Epithelial cell of proximal tubule (primary cell): Measurements from ENCODE around the gene PIGA. TPM values are rescaled to one million over a fixed set of nuclear protein-coding genes. Genes with fewer than 3 reads are reported as not detected.
"Not testable (repeated sequence)": the region's sequence is repeated elsewhere in the genome, so short reads cannot be mapped to it uniquely, and the experiment has no call there.

Experiments used
- DNase-seq: peaks from one replicate; pipeline ENCODE4 v3.0.0-alpha.2; 2011; ENCODE audit warnings: low read depth
- H3K4me3 ChIP-seq: 2 replicates; pipeline ENCODE4 v1.5.1; 2011; ENCODE audit warnings: low read depth, mild to moderate bottlenecking, low read length
- total RNA-seq: library from RNA; depleted of rRNA; stranded (reverse); fragments of >200 nt; gene quantifications from 2 replicates; pipeline ENCODE4 v1.2.3, GENCODE V29; 2015
- TF ChIP-seq, protein P1 (sequence below): conservative IDR thresholded peaks from 2 replicates; pipeline ENCODE4 v1.5.1; 2012; ENCODE audit warnings: low read depth, mild to moderate bottlenecking, low read length

The PIGA gene
- total RNA-seq, 1 donor from 2014 or later: 8.8 TPM

DNA sequence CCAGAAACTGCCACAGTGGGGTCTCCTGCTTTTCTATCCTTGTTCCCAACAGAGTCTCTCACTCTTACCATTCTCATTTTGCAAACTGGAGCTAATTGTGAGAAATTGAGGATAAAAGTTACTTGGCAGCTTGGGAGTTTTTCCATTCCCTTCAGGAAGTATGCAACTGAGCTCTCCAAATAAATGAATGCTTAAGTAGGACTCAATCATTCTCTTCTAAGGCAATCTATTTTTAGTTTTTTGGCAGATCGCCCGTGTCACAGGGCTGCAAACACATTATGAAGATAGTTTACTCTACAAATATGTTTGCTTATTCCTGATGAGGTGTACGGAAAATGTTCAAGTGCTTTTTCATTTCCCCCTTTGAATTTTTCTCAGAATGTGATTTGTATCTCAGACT lies 25.2 kb downstream of the PIGA start:
- TF ChIP-seq, protein P1, sequence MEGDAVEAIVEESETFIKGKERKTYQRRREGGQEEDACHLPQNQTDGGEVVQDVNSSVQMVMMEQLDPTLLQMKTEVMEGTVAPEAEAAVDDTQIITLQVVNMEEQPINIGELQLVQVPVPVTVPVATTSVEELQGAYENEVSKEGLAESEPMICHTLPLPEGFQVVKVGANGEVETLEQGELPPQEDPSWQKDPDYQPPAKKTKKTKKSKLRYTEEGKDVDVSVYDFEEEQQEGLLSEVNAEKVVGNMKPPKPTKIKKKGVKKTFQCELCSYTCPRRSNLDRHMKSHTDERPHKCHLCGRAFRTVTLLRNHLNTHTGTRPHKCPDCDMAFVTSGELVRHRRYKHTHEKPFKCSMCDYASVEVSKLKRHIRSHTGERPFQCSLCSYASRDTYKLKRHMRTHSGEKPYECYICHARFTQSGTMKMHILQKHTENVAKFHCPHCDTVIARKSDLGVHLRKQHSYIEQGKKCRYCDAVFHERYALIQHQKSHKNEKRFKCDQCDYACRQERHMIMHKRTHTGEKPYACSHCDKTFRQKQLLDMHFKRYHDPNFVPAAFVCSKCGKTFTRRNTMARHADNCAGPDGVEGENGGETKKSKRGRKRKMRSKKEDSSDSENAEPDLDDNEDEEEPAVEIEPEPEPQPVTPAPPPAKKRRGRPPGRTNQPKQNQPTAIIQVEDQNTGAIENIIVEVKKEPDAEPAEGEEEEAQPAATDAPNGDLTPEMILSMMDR: no peak
- H3K4me3 ChIP-seq: no peak overlapping the region
- DNase-seq: no peak

DNA sequence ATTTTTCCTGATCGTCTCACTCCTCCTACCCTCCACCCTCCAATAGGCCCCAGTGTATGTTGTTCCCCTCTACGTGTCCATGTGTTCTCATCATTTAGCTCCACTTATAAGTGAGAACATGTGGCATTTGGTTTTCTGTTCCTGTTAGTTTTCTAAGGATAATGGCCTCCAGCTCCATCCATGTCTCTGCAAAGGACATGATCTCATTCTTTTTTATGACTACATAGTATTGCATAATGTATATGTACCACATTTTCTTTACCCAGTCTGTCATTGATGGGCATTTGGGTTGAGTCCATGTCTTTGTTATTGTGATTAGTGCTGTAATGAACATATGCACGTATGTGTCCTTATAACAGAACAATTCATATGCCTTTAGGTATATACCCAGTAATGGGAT lies 29.4 kb downstream of the PIGA start:
- H3K4me3 ChIP-seq, DNase-seq: not testable (repeated sequence)

DNA sequence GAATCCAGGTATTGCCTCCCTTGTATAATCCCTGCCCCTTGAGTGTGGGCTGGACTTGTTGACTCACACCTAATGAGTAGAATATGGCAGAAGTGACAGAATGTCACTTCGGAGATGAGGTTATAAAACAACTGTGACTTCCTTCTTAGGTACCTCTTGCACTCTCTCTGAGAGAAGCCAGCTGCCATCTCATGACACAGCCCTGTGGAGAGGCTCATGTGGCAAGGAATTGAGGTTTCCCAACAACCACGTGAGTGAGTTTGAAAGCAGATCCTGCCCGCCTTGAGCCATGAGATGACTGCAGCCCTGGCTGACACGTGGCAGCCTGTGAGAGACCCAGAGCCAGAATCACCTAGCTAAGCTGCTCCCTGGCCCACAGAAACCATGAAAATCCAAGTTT lies 33.4 kb downstream of the PIGA start:
- DNase-seq: no peak
- no peak overlapping the region for H3K4me3 ChIP-seq
- TF ChIP-seq, protein P1: no peak

DNA sequence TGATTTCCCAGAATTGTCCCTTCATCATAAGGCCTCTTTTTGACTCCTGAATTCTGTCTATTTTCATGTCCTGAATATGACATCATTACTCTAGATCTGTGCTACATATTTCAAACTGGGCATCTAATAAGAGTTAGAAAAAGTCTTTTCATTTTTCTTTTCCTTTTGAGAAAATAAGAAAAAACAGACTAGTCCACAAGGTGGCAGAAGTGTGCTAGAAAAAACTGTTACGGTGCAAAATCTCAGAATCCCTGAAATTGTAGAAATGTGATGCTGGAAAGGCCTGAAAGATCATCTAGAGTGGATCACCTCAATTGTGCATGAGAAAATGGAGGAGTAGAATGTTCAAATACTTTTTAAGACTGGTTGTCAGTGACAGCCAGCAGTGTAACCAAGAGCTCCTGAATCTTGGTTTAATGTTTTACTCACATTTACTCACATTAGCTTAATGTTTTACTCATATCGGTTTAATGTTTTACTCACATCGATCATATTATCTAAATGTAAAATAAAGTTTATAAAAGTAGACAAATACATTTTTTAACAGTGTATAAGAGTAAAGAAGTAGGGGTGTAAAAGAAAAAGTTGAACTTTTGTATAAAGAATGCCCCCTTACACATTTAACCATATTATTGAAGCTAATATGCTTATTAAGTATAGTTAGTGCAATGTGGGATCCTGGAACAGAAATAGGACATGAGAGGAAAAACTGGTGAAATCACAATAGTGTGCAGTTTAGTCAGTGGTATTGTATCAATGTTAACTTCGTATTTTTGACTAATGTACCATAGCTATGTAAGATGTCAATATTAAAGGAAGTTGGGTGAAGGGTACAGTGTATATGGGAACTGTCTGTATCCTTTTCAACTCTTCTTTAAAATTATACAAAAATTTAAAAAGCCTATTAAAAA lies 35.1 kb downstream of the PIGA start:
- peak; percentile 16 for DNase-seq
- TF ChIP-seq, protein P1: peak; percentile 50
- no peak overlapping the region for H3K4me3 ChIP-seq

DNA sequence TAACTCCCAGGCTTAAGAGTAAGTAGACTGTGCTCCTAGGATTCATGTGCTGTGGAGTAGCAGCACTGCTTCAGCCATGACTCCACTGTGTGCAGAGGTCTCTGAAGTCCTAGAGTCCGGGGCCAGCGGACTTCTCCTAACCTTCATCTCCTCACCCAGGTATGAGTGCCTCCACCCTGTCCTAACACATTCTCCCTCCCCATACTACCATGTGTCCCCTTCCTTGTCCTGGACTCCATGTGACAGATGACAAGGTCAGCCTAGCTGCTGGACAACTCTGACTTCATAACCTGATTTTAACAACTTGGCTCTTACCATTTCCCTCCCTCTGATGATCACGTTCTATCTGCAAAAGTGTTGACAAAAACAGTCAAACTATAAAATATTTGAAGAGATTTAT lies 36.5 kb downstream of the PIGA start:
- no peak for DNase-seq
- no peak overlapping the region for H3K4me3 ChIP-seq
- TF ChIP-seq, protein P1: no peak

DNA sequence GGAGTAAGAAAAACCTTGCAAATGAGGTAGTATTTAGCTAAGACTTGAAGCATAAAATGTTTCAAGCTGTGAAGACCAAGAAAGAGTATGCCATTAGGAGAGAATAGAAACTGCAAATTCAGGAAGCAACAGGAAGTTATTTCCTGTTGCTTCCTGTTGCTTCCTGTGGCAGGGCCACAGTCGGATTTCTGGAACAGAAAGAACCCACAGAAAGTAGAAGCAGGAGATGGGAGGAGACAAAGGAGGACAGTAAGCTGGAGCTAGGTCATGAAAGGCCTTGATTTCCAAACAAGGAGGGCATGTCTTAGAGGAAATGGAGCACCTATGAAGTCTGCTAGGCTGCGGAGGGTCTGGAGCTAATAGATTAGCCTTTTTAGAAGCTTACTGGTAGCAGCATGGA lies 37.1 kb downstream of the PIGA start:
- TF ChIP-seq, protein P1: no peak
- H3K4me3 ChIP-seq: no peak overlapping the region
- no peak for DNase-seq

DNA sequence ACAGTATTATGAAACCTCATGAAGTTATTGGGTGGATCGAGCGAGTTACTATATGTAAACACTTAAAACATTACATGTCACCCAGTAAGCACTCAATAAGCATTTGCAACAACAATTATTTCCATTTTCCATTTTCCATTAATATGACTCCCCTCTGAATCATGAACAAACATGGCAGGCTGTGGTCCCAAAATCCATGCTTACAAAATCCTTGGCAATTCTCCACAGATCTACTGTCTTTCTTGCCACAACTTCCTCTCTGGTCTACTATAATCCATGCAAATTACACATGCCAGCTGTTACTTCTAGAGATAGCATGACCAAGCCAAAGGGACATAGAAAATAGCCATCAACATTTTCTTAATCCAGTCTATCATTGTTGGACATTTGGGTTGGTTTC lies 41.9 kb downstream of the PIGA start:
- H3K4me3 ChIP-seq: no peak overlapping the region
- TF ChIP-seq, protein P1: no peak
- no peak for DNase-seq
